Uterus (tissue), 4 donors: ENCODE results near the gene TSPAN17. TPM values are rescaled to one million over a fixed set of nuclear protein-coding genes. Genes with fewer than 3 reads are reported as not detected.
A peak's percentile ranks its signal among the peaks of the same experiment; 100 is the strongest.

Source experiments
- DNase-seq, 2 donors: peaks; one replicate each; pipeline ENCODE4 v3.0.0-alpha.2; 2019 to 2020
- H3K27ac ChIP-seq, 2 donors: fragments of 200-600 bp; sonication (generic); 1 replicate in 1 of 2; 2 replicates in 1 of 2; pipeline ENCODE4 v1.5.1; 2016 to 2018
- H3K27me3 ChIP-seq, 2 donors: fragments of 200-600 bp; sonication (generic); one replicate each; pipeline ENCODE4 v1.5.1; 2018 to 2019; ENCODE audit warnings: control low read depth in 1 of 2
- H3K36me3 ChIP-seq, 2 donors: fragments of 200-600 bp; sonication (generic); one replicate each; pipeline ENCODE4 v1.5.1; 2019; ENCODE audit warnings: control low read depth in 1 of 2
- H3K4me1 ChIP-seq, 2 donors: fragments of 200-600 bp; sonication (generic); one replicate each; pipeline ENCODE4 v1.5.1; 2018 to 2019; ENCODE audit warnings: control low read depth in 1 of 2
- H3K4me3 ChIP-seq, 2 donors: fragments of 200-600 bp; sonication (generic); 1 replicate in 1 of 2; 2 replicates in 1 of 2; pipeline ENCODE4 v1.5.1; 2018 to 2019; ENCODE audit warnings: mild to moderate bottlenecking in 1 of 2
- H3K9me3 ChIP-seq, 2 donors: fragments of 200-600 bp; sonication (generic); one replicate each; pipeline ENCODE4 v1.5.1; 2019; ENCODE audit warnings: control low read depth in 1 of 2
- CTCF ChIP-seq, 4 experiments: fragments of 200-600 bp in 2 of 4; fragments of 450-650 bp in 2 of 4; sonication (generic) in 2 of 4; IDR thresholded peaks; one replicate each; pipeline ENCODE4 v1.5.1; 2016 to 2019; ENCODE audit warnings: antibody characterized with exemption in 4 of 4, mild to moderate bottlenecking in 2 of 4, moderate library complexity in 1 of 4
- POLR2A ChIP-seq, 2 donors: fragments of 450-650 bp; IDR thresholded peaks; one replicate each; pipeline ENCODE4 v1.6.1; 2016; ENCODE audit warnings: antibody characterized with exemption in 2 of 2, mild to moderate bottlenecking in 1 of 2, moderate library complexity in 1 of 2
- intact Hi-C: fragments of 100-400 bp; cut with DNase I; formaldehyde crosslinking; loops from one replicate; pipeline ENCODE4 v1.15.1; 2023; ENCODE audit warnings: low total_unique reads
- total RNA-seq, 4 donors: library from RNA; depleted of rRNA in 3 of 4; stranded (reverse); fragments of >200 nt in 3 of 4; gene quantifications; one replicate each; pipeline versions ENCODE4 v1.1.0 to v1.2.4, GENCODE V29; 2014 to 2023
- donor health status: DM: yes; HTN: yes; CAD: no.

The TSPAN17 gene
- total RNA-seq, 4 donors from 2014 or later = 10.0 to 45.6 (median 20.2) TPM

GRCh38 chr5:176653401-176654385, 6.4 kb downstream of the TSPAN17 start:
- H3K36me3 ChIP-seq = no peaks in the 10 kb centered on the region
- no peak for DNase-seq
- no peaks in the 10 kb centered on the region for H3K27me3 ChIP-seq
- no peaks in the 10 kb centered on the region for H3K9me3 ChIP-seq
- H3K4me3 ChIP-seq = no peak overlapping the region
- no peak for TF ChIP-seq CTCF (IDR thresholded peaks at IDR 0.05)
- no peak for TF ChIP-seq POLR2A (IDR thresholded peaks at IDR 0.05)
- H3K27ac ChIP-seq = no peak overlapping the region
- H3K4me1 ChIP-seq = no peaks in the 10 kb centered on the region
- intact Hi-C loops = no loop called here

- Histone ChIP-seq H3K27ac (no peak overlapping the region), H3K4me1 (no peaks in the 10 kb centered on the region), H3K36me3 (no peaks in the 10 kb centered on the region), H3K4me3 (no peak overlapping the region), H3K9me3 (no peaks in the 10 kb centered on the region), H3K27me3 (no peaks in the 10 kb centered on the region)
- intact Hi-C loops = no loop called here
- TF ChIP-seq CTCF (IDR thresholded peaks at IDR 0.05) = no peak
- no peak for TF ChIP-seq POLR2A (IDR thresholded peaks at IDR 0.05)
- no peak for DNase-seq
Measured at GRCh38 chr5:176654856-176655255, 7.6 kb downstream of the TSPAN17 start.

GRCh38 chr5:176656467-176656990, 9.2 kb downstream of the TSPAN17 start:
- Histone ChIP-seq H3K9me3 (no peaks in the 10 kb centered on the region), H3K36me3 (no peaks in the 10 kb centered on the region), H3K27ac (no peak overlapping the region), H3K27me3 (no peaks in the 10 kb centered on the region), H3K4me1 (no peaks in the 10 kb centered on the region), H3K4me3 (no peak overlapping the region)
- intact Hi-C loops = no loop called here
- no peak for TF ChIP-seq CTCF (IDR thresholded peaks at IDR 0.05)
- no peak for TF ChIP-seq POLR2A (IDR thresholded peaks at IDR 0.05)
- no peak for DNase-seq

GRCh38 chr5:176658007-176658599, 10.8 kb downstream of the TSPAN17 start:
- Histone ChIP-seq H3K36me3 (no peaks in the 10 kb centered on the region), H3K4me3 (no peak overlapping the region), H3K9me3 (no peaks in the 10 kb centered on the region), H3K4me1 (no peaks in the 10 kb centered on the region), H3K27ac (no peak overlapping the region), H3K27me3 (peaks cover 0 to 4% of the 10 kb centered on the region in 2 donors)
- peak; percentile 42 to 46 for DNase-seq
- intact Hi-C loops = no loop called here
- TF ChIP-seq POLR2A (IDR thresholded peaks at IDR 0.05) (no peak), CTCF (IDR thresholded peaks at IDR 0.05) (peak; percentile 62 to 79 (median 68))
